Retinal pigment epithelial cell (primary cell): Measurements from ENCODE around the gene LSM14B.

Source experiments
- DNase-seq: peaks from one replicate; pipeline ENCODE4 v3.0.0-alpha.2; 2010; ENCODE audit warnings: low read depth
- H3K4me3 ChIP-seq: 2 replicates; pipeline ENCODE4 v1.5.1; 2011; ENCODE audit warnings: mild to moderate bottlenecking, low read length, control low read depth, moderate library complexity
- CTCF ChIP-seq: conservative IDR thresholded peaks from 2 replicates; pipeline ENCODE4 v1.5.1; 2011; ENCODE audit warnings: low read depth, low read length, control low read depth, inconsistent platforms

LSM14B gene

GRCh38 chr20:62101078-62101477 is 21.2 kb upstream of the LSM14B start:
- no peak for TF ChIP-seq CTCF
- DNase-seq: no peak
- H3K4me3 ChIP-seq: no peak overlapping the region

- no peak for DNase-seq
- H3K4me3 ChIP-seq: no peak overlapping the region
- TF ChIP-seq CTCF: no peak
Measured at GRCh38 chr20:62103508-62104233, 18.6 kb upstream of the LSM14B start.

GRCh38 chr20:62104234-62104789 is 18.0 kb upstream of the LSM14B start:
- DNase-seq: no peak

GRCh38 chr20:62104791-62105345 is 17.4 kb upstream of the LSM14B start:
- no peak for TF ChIP-seq CTCF
- H3K4me3 ChIP-seq: no peak overlapping the region

More at GRCh38 chr20:62104234-62104789, 18.0 kb upstream of the LSM14B start:
- no peak for TF ChIP-seq CTCF
- no peak overlapping the region for H3K4me3 ChIP-seq

GRCh38 chr20:62105592-62105991 is 16.7 kb upstream of the LSM14B start:
- no peak overlapping the region for H3K4me3 ChIP-seq
- TF ChIP-seq CTCF: no peak
- DNase-seq: no peak

More at GRCh38 chr20:62104791-62105345, 17.4 kb upstream of the LSM14B start:
- DNase-seq: no peak

GRCh38 chr20:62111148-62111547 is 11.1 kb upstream of the LSM14B start:
- DNase-seq: no peak
- TF ChIP-seq CTCF: no peak

GRCh38 chr20:62112368-62112767 is 9.9 kb upstream of the LSM14B start:
- no peak for DNase-seq
- H3K4me3 ChIP-seq: no peak overlapping the region
- TF ChIP-seq CTCF: no peak

More at GRCh38 chr20:62111148-62111547, 11.1 kb upstream of the LSM14B start:
- no peak overlapping the region for H3K4me3 ChIP-seq
